ENCODE data around the gene GDE1.

DNA sequence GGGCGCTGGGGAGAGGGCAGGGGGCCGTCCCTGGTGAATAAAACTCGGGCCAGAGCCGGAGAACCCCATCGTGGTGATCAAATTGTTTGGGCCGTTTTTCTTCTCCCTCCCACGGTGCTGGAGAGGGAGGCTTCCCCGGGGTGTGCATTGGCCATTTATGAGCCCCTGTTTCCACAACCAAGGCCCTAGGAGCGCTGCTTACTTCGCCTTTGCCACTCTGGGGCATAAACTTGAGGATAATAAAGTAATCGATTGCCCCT is 2.4 kb upstream of the GDE1 start:
- no peak for TF ChIP-seq CTCF (IDR thresholded peaks at IDR 0.05)
- no peak for TF ChIP-seq POLR2A (IDR thresholded peaks at IDR 0.05)
